HG02759 (cell line): Measurements from ENCODE around the gene HYCC2.
"Not testable (repeated sequence)": the region's sequence is repeated elsewhere in the genome, so short reads cannot be mapped to it uniquely, and the experiment has no call there.

Experiments
- ATAC-seq: cut with Tn5 transposase; IDR thresholded peaks from one replicate; pipeline ENCODE4 v1.9.1; 2021; ENCODE audit warnings: mild to moderate bottlenecking, moderate library complexity; ENCODE audit not compliant: unreplicated experiment

The HYCC2 gene

DNA sequence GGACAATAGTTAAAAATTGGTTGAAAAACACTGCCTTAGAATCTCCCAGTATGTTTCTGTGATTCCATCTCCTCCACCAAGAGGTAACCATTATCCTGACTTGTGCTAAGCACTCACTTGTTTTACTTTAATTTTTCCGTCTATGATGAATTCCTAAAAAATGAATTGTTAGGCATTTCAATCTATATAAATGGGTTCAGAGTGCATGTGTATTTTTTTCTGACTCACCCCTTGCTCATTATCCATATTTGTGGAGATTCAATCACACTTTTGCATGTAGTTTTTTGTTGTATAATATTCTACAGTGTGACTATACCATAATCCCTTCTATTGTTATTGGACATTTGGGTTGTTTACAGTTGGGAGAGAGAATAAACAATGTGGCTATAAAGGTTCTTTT, 1.6 kb upstream of the HYCC2 start:
- no peak for ATAC-seq

DNA sequence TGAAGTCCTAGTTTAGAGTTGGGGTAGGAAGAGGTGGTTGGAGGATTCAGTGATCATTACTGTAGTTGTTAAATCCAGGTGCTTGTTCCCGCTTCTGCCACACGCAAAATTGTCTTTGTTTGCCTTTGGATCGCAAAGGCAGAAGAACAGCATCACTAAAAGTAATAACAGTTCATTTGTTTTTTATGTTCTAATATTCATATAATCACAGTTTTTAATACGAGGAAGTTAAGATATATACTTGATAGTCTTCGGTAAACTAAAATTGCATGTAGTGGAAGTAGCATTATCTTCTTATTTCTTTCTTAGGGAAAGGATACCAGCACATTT, 695 bp upstream of the HYCC2 start:
- ATAC-seq = no peak

DNA sequence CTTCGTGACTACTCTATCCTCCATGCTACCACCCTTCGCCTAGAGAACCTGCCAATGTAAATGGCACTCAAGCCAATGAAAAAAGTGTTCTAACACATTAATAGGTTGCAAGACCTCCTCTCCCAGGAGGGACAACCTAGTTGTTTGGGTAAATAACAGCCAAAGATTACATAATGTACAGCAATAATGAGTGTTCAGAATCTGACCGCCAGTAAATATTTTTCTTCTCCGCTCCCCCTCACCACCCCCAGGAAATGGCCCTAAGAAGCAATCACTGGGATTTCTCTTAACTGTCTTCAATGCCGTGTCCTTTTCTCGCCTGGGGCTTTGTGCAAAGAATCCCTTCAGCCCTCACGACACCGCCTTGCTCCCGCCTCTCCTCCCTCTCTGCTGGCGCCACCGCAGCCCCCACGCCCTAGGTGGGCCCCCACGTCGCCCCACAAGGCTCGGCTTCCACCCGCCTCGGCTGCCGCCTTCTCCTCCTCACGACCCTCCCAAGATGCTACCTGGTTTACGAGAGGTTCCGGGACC, 458 bp downstream of the HYCC2 start:
- ATAC-seq = peak; percentile 22

DNA sequence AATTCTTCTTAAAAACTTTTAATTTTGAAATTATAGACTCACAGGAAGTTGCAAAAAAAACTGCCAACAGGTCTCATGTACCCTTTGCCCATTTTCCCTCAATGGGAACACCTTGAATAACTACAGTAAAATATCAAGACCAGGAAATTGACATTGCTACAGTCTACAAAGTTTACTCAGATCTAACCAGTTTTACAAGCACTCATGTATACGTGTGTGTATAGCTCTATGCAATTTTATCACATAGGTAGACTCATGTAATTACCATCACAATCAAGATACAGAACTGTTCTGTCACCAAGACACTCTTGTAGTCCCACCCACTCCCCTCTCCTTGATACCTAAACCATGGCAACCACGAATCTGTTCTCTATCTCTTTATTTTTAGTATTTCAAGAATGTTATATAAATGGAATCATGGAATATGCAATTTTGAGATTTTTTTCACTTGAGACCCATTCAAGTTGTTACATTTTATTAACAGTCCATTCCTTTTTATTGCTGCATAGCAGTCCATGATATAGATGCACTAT, 6.6 kb downstream of the HYCC2 start:
- ATAC-seq = no peak

DNA sequence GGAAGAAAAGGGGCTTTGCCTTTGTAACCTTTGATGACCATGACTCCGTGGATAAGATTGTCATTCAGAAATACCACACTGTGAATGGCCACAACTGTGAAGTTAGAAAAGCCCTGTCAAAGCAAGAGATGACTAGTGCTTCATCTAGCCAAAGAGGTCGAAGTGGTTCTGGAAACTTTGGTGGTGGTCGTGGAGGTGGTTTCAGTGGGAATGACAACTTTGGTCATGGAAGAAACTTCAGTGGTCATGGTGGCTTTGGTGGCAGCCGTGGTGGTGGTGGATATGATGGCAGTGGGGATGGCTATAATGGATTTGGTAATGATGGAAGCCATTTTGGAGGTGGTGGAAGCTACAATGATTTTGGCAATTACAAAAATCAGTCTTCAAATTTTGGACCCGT, 8.0 kb downstream of the HYCC2 start:
- not testable (repeated sequence) for ATAC-seq

DNA sequence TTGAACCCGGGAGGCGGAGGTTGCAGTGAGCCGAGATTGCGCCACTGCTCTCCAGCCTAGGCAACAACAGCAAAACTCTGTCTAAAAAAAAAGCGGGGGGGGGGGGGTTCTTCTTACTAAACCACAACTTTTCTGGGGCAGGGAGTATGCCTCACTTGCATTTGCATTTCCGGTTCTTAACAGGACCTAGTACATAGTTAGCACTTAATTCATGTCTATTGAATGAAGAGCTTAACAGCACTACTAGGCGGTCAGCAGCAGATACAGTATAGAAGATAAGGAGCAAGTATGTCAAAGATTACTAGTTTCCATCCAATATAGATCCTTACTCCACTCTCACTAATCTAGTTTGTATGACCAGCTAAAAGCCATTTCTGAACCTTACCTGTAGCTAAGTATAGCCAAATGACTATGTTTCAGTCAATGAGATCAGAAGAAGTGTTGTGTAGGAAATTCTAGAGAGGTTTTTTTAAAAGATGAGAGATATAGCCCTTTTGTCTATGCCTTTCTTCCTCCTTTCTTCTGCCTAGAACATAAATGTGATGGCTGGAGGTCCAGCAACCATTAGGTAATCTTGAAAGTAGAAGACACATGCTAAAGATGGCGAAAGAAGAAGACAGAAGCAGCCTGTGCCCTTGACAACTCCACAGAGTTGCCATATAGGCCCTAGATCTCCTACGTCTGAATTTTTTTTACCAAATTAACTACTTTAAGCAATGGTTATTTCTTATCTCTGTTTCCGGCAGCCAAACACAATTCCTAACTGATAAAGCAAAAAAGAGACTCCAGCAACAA, 11.3 kb downstream of the HYCC2 start:
- ATAC-seq = no peak

DNA sequence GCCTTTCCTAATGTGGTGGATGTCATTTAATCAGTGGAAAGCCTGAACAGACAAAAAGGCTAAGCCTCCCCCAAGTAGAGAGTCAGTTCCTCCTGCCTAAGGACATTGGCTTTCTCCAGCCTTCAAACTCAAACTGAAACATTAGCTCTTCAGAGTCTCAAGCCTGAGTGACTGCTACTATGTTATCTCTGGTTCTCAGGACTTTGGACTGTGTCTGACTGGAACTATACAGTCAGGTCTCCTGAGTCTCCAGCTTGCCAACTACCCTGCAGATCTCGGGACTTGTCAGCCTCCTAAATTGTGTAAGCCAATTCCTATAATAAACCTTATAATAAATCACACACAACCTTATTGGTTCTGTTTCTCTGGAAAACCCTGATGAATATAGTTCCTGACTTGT, 12.6 kb downstream of the HYCC2 start:
- ATAC-seq = no peak

DNA sequence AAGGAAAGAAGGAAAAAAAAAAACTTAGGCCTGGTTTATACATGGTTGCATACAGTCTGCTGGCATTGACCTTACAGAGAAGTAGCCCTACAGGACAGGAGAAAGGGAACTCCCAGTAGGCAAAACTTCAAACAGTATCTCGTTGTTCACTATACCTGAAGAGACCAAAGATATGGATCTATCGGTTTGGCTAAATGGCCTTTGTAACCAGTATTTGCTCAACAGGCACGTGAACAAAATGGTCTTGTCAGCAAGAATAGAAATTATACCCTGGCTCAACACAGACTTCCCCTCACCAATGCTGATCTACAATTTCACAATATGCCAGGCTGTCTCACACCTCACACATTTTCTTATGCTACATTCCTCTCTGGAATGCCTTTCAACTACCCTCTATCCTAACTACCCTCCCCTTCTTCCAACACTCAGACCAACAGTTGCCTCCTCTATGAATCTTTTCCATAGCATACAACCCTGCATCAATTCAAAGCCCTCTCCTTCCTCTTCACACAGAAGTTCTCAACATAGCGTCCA, 13.7 kb downstream of the HYCC2 start:
- ATAC-seq = no peak

DNA sequence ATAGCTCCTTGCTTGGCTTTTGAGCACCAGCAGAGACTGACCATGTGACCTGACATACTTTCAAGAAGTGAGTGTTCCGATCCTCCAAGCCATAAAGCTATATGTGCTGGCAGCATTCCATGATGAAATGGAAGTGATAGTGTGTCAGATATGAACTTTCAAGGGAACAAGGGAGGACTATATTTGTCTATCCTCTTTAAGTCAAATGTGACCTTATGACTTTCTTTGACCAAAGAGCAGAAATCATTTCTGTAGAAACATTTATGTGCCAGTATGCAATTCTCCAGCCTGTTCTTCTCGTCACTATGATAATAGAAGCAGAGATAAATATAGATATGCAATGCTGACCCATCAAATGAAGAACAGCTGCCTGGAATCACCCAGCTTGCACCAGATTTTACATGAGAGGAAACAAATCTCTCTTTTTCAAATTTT, 14.4 kb downstream of the HYCC2 start:
- ATAC-seq = no peak

DNA sequence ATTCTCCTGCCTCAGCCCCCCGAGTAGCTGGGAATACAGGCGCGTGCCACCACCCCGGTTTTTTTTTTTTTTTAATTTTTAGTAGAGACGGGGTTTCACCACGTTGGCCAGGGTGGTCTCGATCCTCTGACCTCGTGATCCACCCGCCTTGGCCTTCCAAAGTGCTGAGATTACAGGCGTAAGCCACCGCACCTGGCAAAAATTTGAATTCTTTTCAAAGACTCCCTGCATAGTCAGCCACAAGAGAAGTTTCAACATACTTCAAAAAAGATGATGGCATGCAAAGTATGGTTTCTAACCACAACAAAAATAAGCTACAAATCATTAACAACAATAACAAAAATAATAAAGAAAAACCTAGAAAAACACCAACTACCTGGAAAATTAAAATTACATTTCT, 22.0 kb downstream of the HYCC2 start:
- ATAC-seq = no peak

DNA sequence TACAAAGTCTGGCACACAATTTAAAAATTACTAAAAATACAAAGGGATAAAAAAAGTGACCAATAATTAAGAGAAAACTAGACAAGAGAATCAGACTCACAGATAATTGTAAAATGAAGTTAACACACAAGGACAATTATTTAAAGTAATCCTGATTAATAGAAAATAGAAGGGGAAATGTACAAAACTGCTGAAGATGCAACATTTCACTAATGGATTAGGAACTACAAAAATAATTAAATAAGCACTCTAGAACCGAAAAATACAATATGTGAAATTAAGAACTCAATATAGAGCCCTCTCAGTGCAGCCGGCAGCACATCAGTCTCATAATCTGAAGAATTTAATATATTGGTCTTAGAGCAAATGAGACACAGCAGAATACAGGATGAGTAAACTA, 24.6 kb downstream of the HYCC2 start:
- no peak for ATAC-seq

DNA sequence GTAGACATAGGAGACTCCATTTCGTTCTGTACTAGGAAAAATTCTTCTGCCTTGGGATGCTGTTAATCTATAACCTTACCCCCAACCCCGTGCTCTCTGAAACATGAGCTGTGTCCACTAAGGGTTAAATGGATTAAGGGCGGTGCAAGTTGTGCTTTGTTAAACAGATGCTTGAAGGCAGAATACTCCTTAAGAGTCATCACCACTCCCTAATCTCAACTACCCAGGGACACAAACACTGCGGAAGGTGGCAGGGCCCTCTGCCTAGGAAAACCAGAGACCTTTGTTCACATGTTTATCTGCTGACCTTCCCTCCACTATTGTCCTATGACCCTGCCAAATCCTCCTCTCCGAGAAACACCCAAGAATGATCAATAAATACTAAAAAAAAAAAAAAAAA, 28.4 kb downstream of the HYCC2 start:
- not testable (repeated sequence) for ATAC-seq

DNA sequence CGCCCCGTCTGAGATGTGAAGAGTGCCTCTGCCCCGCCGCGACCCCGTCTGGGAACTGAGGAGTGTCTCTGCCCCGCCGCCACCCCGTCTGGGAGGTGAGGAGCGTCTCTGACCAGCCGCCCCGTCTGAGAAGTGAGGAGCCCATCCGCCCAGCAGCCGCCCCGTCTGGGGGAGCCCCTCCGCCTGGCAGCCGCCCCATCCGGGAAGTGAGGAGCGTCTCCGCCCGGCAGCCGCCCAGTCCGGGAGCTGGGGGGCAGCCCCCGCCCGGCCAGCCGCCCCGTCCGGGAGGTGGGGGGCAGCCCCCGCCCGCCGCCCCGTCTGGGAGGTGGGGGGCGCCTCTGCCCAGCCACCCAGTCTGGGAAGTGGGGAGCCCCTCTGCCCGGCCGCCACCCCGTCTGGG, 29.0 kb downstream of the HYCC2 start:
- not testable (repeated sequence) for ATAC-seq

DNA sequence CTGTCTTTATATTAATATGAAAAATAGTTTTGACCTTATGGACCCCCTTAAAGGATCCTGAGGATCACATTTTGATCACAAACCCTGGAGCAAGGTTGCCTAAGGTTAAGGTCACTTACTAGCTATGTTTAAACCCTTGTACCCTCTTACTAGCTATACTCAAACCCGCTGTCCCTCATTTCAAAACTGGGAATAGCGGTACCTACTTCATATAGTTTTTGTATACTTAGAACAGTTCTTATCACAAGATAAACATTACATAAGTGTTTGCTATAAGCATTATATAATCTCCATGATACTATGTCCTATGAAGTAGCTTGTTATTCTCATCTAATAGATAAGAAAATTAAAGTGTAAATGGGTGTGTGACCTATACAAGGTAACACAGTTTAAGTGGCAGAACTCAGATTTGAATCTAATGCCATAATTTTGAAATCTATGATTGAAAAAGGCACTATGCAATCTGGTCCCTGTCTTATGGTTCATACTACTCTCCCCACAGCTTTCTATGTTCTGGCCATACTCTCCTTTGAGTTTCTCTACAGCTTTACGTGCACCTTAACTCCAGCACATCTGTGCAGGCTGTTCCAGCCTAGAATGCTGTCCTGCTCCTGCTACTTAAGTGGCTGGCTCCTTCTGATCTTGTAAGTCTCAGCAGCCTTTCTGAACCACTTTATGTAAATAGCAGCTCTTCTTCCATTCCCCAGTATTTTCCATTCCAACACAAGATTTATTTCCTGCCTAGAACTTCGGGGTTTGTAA, 30.4 kb downstream of the HYCC2 start:
- ATAC-seq = no peak

DNA sequence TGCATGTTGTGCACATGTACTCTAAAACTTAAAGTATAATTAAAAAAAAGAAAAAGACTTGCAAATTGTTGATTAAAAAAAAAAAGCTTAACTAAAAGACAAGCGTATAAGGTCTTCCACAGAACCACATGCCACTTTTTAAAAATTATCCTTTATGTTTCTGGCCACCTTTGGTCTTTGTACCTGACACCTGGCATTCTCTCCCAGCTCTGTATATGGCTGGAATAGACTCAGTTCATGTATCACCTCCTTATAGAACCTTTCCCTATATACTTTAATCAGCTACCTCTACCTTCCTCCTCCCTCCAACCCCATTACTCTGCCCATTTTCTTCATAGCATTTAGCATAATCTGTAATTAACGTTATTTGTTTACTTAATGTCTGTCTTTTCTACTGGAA, 32.6 kb downstream of the HYCC2 start:
- no peak for ATAC-seq

DNA sequence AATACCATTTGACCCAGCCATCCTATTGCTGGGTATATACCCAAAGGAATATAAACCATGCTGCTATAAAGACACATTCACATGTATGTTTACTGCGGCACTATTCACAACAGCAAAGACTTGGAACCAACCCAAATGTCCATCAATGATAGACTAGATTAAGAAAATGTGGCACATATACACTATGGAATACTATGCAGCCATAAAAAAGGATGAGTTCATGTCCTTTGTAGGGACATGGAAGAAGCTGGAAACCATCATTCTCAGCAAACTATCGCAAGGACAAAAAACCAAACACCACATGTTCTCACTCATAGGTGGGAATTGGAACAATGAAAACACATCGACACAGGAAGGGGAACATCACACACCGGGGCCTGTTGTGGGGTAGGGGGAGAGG, 33.1 kb downstream of the HYCC2 start:
- not testable (repeated sequence) for ATAC-seq

DNA sequence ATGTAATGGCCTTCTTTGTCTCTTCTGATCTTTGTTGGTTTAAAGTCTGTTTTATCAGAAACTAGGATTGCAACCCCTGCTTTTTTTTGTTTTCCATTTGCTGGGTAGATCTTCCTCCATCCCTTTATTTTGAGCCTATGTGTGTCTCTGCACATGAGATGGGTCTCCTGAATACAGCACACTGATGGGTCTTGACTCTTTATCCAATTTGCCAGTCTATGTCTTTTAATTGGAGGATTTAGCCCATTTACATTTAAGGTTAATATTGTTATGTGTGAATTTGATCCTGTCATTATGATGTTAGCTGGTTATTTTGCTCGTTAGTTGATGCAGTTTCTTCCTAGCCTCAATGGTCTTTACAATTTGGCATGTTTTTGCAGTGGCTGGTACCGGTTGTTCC, 37.1 kb downstream of the HYCC2 start:
- ATAC-seq = not testable (repeated sequence)

DNA sequence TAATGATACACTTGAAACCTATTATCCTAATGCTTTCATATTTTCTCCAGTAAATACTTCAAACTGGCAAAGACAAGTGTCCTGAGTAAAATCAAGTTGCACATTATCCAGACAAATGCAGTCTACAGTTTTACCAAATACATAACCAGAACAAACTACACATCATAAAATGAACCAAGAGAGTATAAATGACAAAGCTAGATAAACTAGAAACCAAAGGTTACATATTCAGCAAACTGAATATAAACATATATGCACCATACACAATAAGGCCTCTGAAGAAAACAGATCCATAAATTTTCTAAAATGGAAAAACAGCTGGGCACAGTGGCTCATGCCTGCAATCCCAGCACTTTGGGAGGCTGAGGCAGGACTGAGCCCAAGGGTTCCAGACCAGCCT, 47.0 kb downstream of the HYCC2 start:
- no peak for ATAC-seq

DNA sequence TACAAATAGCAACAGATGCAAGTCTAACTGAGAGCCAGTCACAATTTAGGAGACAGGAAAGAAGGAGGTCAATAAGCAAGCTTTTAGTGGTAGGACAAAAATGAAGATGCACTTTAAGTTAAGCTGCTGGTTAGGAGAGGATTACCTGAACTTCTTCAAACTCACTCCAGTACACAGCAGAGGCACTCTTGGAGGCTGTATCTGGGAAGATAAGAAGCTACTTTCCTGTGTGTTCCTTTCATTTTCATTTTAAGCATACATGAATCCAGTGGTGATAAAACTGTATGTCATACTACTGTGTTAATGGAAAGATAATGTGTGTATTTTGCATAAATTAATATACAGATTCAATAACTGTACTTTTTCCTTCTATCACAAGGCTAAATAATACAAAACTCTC, 49.6 kb downstream of the HYCC2 start:
- ATAC-seq = no peak
